Measurements from ENCODE around the gene NEDD4. TPM values are rescaled to one million over a fixed set of nuclear protein-coding genes. Genes with fewer than 3 reads are reported as not detected.
"Not testable (repeated sequence)": the region's sequence is repeated elsewhere in the genome, so short reads cannot be mapped to it uniquely, and the experiment has no call there.

Gene NEDD4
- total and polyA plus RNA-seq, 7 donors, result 3.2 to 28.6 (median 19.4) TPM

- 71 to 75% methylated on average over 4 of the region's 4 CpGs for WGBS, 2 donors
- intact Hi-C loops (cut with DNase I), result no loop called here
- no peaks in the 10 kb centered on the region for H3K4me1 ChIP-seq
- DNase-seq, result no peak
- H3K36me3 ChIP-seq, result peaks cover 0 to 2% (median 0%) of the 10 kb centered on the region in 4 donors
- TF ChIP-seq POLR2AphosphoS5 (IDR thresholded peaks at IDR 0.05) (no peak), EP300 (IDR thresholded peaks at IDR 0.05) (no peak), CTCF (IDR thresholded peaks at IDR 0.05) (no peak), POLR2A (IDR thresholded peaks at IDR 0.05) (no peak)
- H3K4me3 ChIP-seq, result no peak overlapping the region
- H3K27me3 ChIP-seq, result no peaks in the 10 kb centered on the region
- no peaks in the 10 kb centered on the region for H3K9me3 ChIP-seq
- H3K27ac ChIP-seq, result no peak overlapping the region
These were observed 33.5 kb downstream of the NEDD4 start for GRCh38 chr15:55959744-55960447.

GRCh38 chr15:55958349-55958748 is 35.1 kb downstream of the NEDD4 start:
- Histone ChIP-seq H3K36me3 (no peaks in the 10 kb centered on the region), H3K4me1 (no peaks in the 10 kb centered on the region), H3K4me3 (no peak overlapping the region), H3K27me3 (no peaks in the 10 kb centered on the region), H3K27ac (no peak overlapping the region), H3K9me3 (no peaks in the 10 kb centered on the region)
- WGBS, 2 donors, result 70 to 80% methylated on average over 1 of the region's 1 CpG
- intact Hi-C loops (cut with DNase I), result no loop called here
- no peak for DNase-seq
- no peak for TF ChIP-seq CTCF (IDR thresholded peaks at IDR 0.05)
- TF ChIP-seq POLR2AphosphoS5 (IDR thresholded peaks at IDR 0.05), result no peak
- TF ChIP-seq POLR2A (IDR thresholded peaks at IDR 0.05), result no peak
- TF ChIP-seq EP300 (IDR thresholded peaks at IDR 0.05), result no peak

- TF ChIP-seq EP300 (IDR thresholded peaks at IDR 0.05), result no peak
- intact Hi-C loops (cut with DNase I), result no loop called here
- no peak overlapping the region for H3K27ac ChIP-seq
These were observed 38.4 kb downstream of the NEDD4 start for GRCh38 chr15:55954862-55955605.

GRCh38 chr15:55952501-55953274 is 40.7 kb downstream of the NEDD4 start:
- 56 to 89% methylated on average over 14 of the region's 14 CpGs for WGBS, 2 donors
- DNase-seq; intact Hi-C loops (cut with DNase I): not testable (repeated sequence)

More at GRCh38 chr15:55954862-55955605, 38.4 kb downstream of the NEDD4 start:
- no peaks in the 10 kb centered on the region for H3K4me1 ChIP-seq
- WGBS, 2 donors, result 90 to 94% methylated on average over 6 of the region's 6 CpGs
- no peak for DNase-seq
- no peaks in the 10 kb centered on the region for H3K27me3 ChIP-seq
- no peaks in the 10 kb centered on the region for H3K9me3 ChIP-seq
- no peak overlapping the region for H3K4me3 ChIP-seq
- no peaks in the 10 kb centered on the region for H3K36me3 ChIP-seq

GRCh38 chr15:55944606-55945005 is 48.8 kb downstream of the NEDD4 start:
- H3K27me3 ChIP-seq; H3K4me1 ChIP-seq; H3K9me3 ChIP-seq; DNase-seq; H3K4me3 ChIP-seq; H3K27ac ChIP-seq; H3K36me3 ChIP-seq; intact Hi-C loops (cut with DNase I): not testable (repeated sequence)
- WGBS, 2 donors, result 89 to 92% methylated on average over 2 of the region's 2 CpGs

More at GRCh38 chr15:55952501-55953274, 40.7 kb downstream of the NEDD4 start:
- H3K27ac ChIP-seq, H3K4me1 ChIP-seq, H3K36me3 ChIP-seq, H3K27me3 ChIP-seq, H3K4me3 ChIP-seq, H3K9me3 ChIP-seq: not testable (repeated sequence)

GRCh38 chr15:55942332-55942731 is 51.1 kb downstream of the NEDD4 start:
- Histone ChIP-seq H3K4me3 (no peak overlapping the region), H3K4me1 (peaks cover 0 to under 1% (median 0%) of the 10 kb centered on the region in 4 donors), H3K27me3 (no peaks in the 10 kb centered on the region), H3K9me3 (peaks cover 0 to 3% (median 0%) of the 10 kb centered on the region in 4 donors), H3K36me3 (peaks cover 0 to 4% (median 0%) of the 10 kb centered on the region in 4 donors), H3K27ac (no peak overlapping the region)
- no peak for DNase-seq
- TF ChIP-seq EP300 (IDR thresholded peaks at IDR 0.05) (no peak), CTCF (IDR thresholded peaks at IDR 0.05) (no peak), POLR2AphosphoS5 (IDR thresholded peaks at IDR 0.05) (no peak), POLR2A (IDR thresholded peaks at IDR 0.05) (no peak)
- 51 to 91% methylated on average over 4 of the region's 4 CpGs for WGBS, 2 donors
- intact Hi-C loops (cut with DNase I), result no loop called here
